Endothelial cell of umbilical vein (primary cell): ENCODE results near the gene UBE2E1. TPM values are rescaled to one million over a fixed set of nuclear protein-coding genes. Genes with fewer than 3 reads are reported as not detected.

ENCODE experiments used
- BruUV-seq: library from RNA; stranded (reverse); fragments of 400-500 nt; replicated peaks from 2 replicates; lab custom pipeline; 2021; lab: Mats Ljungman, UMichigan
- CTCF ChIA-PET: fragments of 300-600, 350-600 bp; sonication (Branson Sonifier 250); formaldehyde crosslinking; loops from one replicate; lab custom pipeline; 2021; ENCODE audit warnings: antibody characterized with exemption, inconsistent platforms; lab: Charles Lee
- POLR2A ChIA-PET: fragments of 300-600, 350-600 bp; sonication (Branson Sonifier 250); formaldehyde crosslinking; loops from one replicate; lab custom pipeline; 2021; ENCODE audit warnings: antibody characterized with exemption, inconsistent platforms; lab: Charles Lee
- DNase-seq: peaks from one replicate; pipeline ENCODE4 v3.0.0-alpha.2; 2011; ENCODE audit warnings: low read depth, low spot score
- FAIRE-seq: peaks from 2 replicates; lab custom pipeline; 2011; peaks lifted over from hg19 to GRCh38; lab: Jason Lieb, UNC
- H2AFZ ChIP-seq: 2 replicates; pipeline ENCODE4 v1.6.0; 2012; ENCODE audit warnings: low read depth, low read length, control low read depth, inconsistent platforms
- H3K27ac ChIP-seq: 2 replicates; pipeline ENCODE4 v1.5.1; 2011; ENCODE audit warnings: low read depth, mild to moderate bottlenecking, control low read depth, low read length, moderate library complexity; ENCODE audit not compliant: insufficient read depth
- H3K27me3 ChIP-seq, 2 experiments: 2 replicates each; pipeline versions ENCODE4 v1.6.0 to v1.6.1; 2011; ENCODE audit warnings: low read length in 2 of 2, mixed read lengths in 1 of 2; ENCODE audit not compliant: control insufficient read depth in 2 of 2, insufficient read depth in 2 of 2
- H3K36me3 ChIP-seq, 2 experiments: 2 replicates in 1 of 2; 3 replicates in 1 of 2; pipeline ENCODE4 v1.5.1; 2011; ENCODE audit warnings: low read length in 2 of 2, mild to moderate bottlenecking in 1 of 2, moderate library complexity in 1 of 2; ENCODE audit not compliant: control insufficient read depth in 2 of 2, insufficient read depth in 2 of 2; ENCODE audit errors: extremely low read depth in 1 of 2
- H3K4me1 ChIP-seq: 3 replicates; pipeline ENCODE4 v1.5.1; 2011; ENCODE audit warnings: mild to moderate bottlenecking, low read length; ENCODE audit not compliant: control insufficient read depth, insufficient read depth; ENCODE audit errors: extremely low read depth
- H3K4me2 ChIP-seq: 2 replicates; pipeline ENCODE4 v1.6.1; 2011; ENCODE audit warnings: low read length, control low read depth, mixed read lengths; ENCODE audit not compliant: insufficient read depth
- H3K4me3 ChIP-seq, 3 experiments: fragments of 200-600 bp in 1 of 3; sonication (generic), shearing (Covaris generic) in 1 of 3; replicated peaks in 1 of 3; 2 replicates each; pipeline ENCODE4 v1.5.1; 2011 to 2016; ENCODE audit warnings: control low read depth in 3 of 3, low read length in 3 of 3, mild to moderate bottlenecking in 2 of 3, inconsistent platforms in 1 of 3, low read depth in 1 of 3, moderate library complexity in 1 of 3; ENCODE audit not compliant: insufficient read depth in 1 of 3
- H3K79me2 ChIP-seq: 2 replicates; pipeline ENCODE4 v1.6.0; 2012; ENCODE audit warnings: low read length, inconsistent platforms; ENCODE audit not compliant: control insufficient read depth, insufficient read depth
- H3K9ac ChIP-seq: replicated peaks from 2 replicates; pipeline ENCODE3; 2011; ENCODE audit warnings: low read length, control low read depth; ENCODE audit not compliant: insufficient read depth; ENCODE audit errors: extremely low read depth
- H3K9me1 ChIP-seq: replicated peaks from 3 replicates; pipeline ENCODE4 v1.6.0; 2011; ENCODE audit warnings: mild to moderate bottlenecking, low read length; ENCODE audit not compliant: control insufficient read depth, insufficient read depth; ENCODE audit errors: extremely low read depth
- H3K9me3 ChIP-seq: replicated peaks from 2 replicates; pipeline ENCODE4 v1.5.1; 2012; ENCODE audit warnings: low read length, inconsistent platforms; ENCODE audit not compliant: control insufficient read depth, insufficient read depth
- H4K20me1 ChIP-seq: replicated peaks from 2 replicates; pipeline ENCODE3; 2011; ENCODE audit warnings: mild to moderate bottlenecking, low read length; ENCODE audit not compliant: control insufficient read depth, insufficient read depth; ENCODE audit errors: extremely low read depth
- CTCF ChIP-seq, 2 donors: IDR thresholded peaks; 1 replicate in 1 of 2; 2 replicates in 1 of 2; pipeline ENCODE4 v1.5.1; 2011; ENCODE audit warnings: low read length in 2 of 2, mild to moderate bottlenecking in 2 of 2, moderate library complexity in 2 of 2, control low read depth in 1 of 2, inconsistent platforms in 1 of 2, low read depth in 1 of 2; ENCODE audit not compliant: insufficient read depth in 1 of 2; ENCODE audit errors: extremely low read depth in 1 of 2
- EZH2 ChIP-seq: IDR thresholded peaks from 2 replicates; pipeline ENCODE4 v1.6.1; 2012; ENCODE audit warnings: borderline replicate concordance, low read depth, mild to moderate bottlenecking, moderate library complexity, low read length, inconsistent platforms; ENCODE audit not compliant: severe bottlenecking
- FOS ChIP-seq: IDR thresholded peaks from 2 replicates; pipeline ENCODE4 v1.6.1; 2011; ENCODE audit warnings: mild to moderate bottlenecking, low read length, moderate library complexity, borderline replicate concordance; ENCODE audit not compliant: insufficient read depth
- GATA2 ChIP-seq: IDR thresholded peaks from 2 replicates; pipeline ENCODE4 v1.7.0; 2011; ENCODE audit warnings: low read depth, mild to moderate bottlenecking, moderate library complexity, mixed read lengths, low read length; ENCODE audit not compliant: insufficient read length, insufficient read depth
- JUN ChIP-seq: IDR thresholded peaks from 2 replicates; pipeline ENCODE4 v1.6.1; 2011; ENCODE audit warnings: borderline replicate concordance, low read depth; ENCODE audit not compliant: insufficient read length, insufficient read depth
- MAX ChIP-seq: IDR thresholded peaks from 2 replicates; pipeline ENCODE4 v1.6.1; 2011; ENCODE audit not compliant: insufficient read depth, insufficient read length
- MYC ChIP-seq: IDR thresholded peaks from one replicate; pipeline ENCODE4 v1.6.1; 2011; ENCODE audit warnings: mild to moderate bottlenecking, low read depth, low read length
- POLR2A ChIP-seq: IDR thresholded peaks from 2 replicates; pipeline ENCODE4 v1.6.1; 2012; ENCODE audit warnings: low read depth, mild to moderate bottlenecking, control low read depth, low read length
- POLR2AphosphoS5 ChIP-seq: IDR thresholded peaks from 2 replicates; pipeline ENCODE4 v1.6.1; 2012; ENCODE audit warnings: low read depth, mild to moderate bottlenecking, control low read depth, low read length, moderate library complexity; ENCODE audit not compliant: insufficient read depth
- dilution Hi-C: fragments of 300-500 bp; cut with MboI; formaldehyde crosslinking; loops from one replicate; pipeline ENCODE4 v1.15.0; 2019; ENCODE audit warnings: low sequenced_read_pairs; ENCODE audit not compliant: extremely low pct_ligation_motif_present
- intact Hi-C: fragments of 100-400 bp; cut with micrococcal nuclease; formaldehyde crosslinking; loops from one replicate; pipeline ENCODE4 v1.10.0; 2022
- polyA plus RNA-seq, 4 experiments: library from polyadenylated mRNA; depleted of rRNA in 3 of 4; stranded (reverse) in 3 of 4; unstranded in 1 of 4; fragments of >200 nt; gene quantifications; 2 replicates each; pipeline versions ENCODE4 v1.2.1 to v1.2.3, GENCODE V29; 2011 to 2012; ENCODE audit warnings: missing spikeins in 1 of 4
- total RNA-seq: library from RNA; stranded (reverse); gene quantifications from 2 replicates; pipeline ENCODE4 v1.2.3, GENCODE V29; 2021

UBE2E1 gene
- total and polyA plus RNA-seq, 2 donors (not counting 3 experiments of a cell fraction or from before 2014, with no cell fraction given) = 72.7 to 114 TPM

GRCh38 chr3:23904545-23904944, 98.8 kb downstream of the UBE2E1 start:
- Histone ChIP-seq H2AFZ (no peak overlapping the region), H3K9me3 (no peaks in the 10 kb centered on the region), H3K4me1 (no peaks in the 10 kb centered on the region), H3K4me3 (no peak overlapping the region), H3K9me1 (no peaks in the 10 kb centered on the region), H3K9ac (no peak overlapping the region), H3K27ac (no peak overlapping the region), H3K79me2 (no peaks in the 10 kb centered on the region), H4K20me1 (no peaks in the 10 kb centered on the region), H3K36me3 (peaks cover 0 to 2% of the 10 kb centered on the region in 2 experiments), H3K27me3 (no peaks in the 10 kb centered on the region), H3K4me2 (no peak overlapping the region)
- POLR2A ChIA-PET = interaction anchor here (1.1 kb wide), 1 partner anchor 12 kb away, joined by 3 read pairs; the partner anchor contains the start of genes NKIRAS1 and RPL15
- no peak for FAIRE-seq
- intact Hi-C loops (no loop called here), dilution Hi-C loops (no loop called here)
- BruUV-seq = no TSS peak
- DNase-seq = no peak
- CTCF ChIA-PET = interaction anchor here (1.2 kb wide), 1 partner anchor 16 kb away, joined by 4 read pairs; no protein-coding TSS in a partner anchor
- TF ChIP-seq CTCF (IDR thresholded peaks at IDR 0.05; ENCODE audit: extremely low read depth in 1 of 2, insufficient read depth in 1 of 2, low read depth in 1 of 2, low read length in 2 of 2) (no peak), EZH2 (no peak), JUN (no peak), POLR2A (no peak), MYC (no peak), FOS (no peak), POLR2AphosphoS5 (no peak), MAX (no peak), GATA2 (no peak)
